GM18870 (cell line): ENCODE results near the gene FANCE.

Experiments
- ATAC-seq: cut with Tn5 transposase; IDR thresholded peaks from one replicate; pipeline ENCODE4 v1.9.1; 2021; ENCODE audit warnings: moderate library complexity; ENCODE audit not compliant: unreplicated experiment

The FANCE gene, protein sequence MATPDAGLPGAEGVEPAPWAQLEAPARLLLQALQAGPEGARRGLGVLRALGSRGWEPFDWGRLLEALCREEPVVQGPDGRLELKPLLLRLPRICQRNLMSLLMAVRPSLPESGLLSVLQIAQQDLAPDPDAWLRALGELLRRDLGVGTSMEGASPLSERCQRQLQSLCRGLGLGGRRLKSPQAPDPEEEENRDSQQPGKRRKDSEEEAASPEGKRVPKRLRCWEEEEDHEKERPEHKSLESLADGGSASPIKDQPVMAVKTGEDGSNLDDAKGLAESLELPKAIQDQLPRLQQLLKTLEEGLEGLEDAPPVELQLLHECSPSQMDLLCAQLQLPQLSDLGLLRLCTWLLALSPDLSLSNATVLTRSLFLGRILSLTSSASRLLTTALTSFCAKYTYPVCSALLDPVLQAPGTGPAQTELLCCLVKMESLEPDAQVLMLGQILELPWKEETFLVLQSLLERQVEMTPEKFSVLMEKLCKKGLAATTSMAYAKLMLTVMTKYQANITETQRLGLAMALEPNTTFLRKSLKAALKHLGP

DNA sequence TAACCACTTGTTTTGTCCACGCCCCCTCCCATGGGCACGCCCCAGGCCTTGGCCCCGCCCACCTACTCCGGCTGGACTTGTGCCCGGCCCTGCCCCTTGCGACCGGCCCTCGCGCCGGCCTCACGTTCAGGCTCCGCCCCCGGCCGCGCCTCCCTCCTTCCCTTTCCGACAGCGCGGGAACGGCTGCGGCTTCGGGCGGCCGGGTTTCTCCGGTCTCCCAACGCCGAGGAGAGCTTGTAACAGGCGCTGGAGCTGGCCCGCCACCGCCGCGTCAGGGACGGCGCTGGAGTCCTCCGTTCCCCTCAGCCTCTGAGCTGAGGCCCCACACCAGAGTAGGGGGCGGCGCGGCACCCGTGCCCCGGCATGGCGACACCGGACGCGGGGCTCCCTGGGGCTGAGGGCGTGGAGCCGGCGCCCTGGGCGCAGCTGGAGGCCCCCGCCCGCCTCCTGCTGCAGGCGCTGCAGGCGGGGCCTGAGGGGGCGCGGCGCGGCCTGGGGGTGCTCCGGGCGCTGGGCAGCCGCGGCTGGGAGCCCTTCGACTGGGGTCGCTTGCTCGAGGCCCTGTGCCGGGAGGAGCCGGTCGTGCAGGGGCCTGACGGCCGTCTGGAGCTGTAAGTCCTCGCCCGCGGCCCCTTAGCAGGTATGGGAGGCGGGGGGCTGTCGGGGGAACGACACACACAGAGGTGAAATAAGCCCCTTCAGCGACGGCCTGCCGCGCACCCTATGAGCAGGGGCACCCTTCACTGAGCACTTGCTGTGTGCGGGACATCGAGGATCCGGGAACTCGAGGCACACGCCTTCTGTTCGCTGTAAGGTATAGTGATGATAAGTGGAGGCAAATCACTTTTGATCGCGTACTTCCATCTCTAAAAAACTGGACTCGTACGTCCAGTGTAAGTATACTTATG lies at the start of gene FANCE:
FANCE (plus strand) TSS at position 156 of the 908 bp plus-strand sequence; CDS start at position 364, 208 bp downstream.
- peak; percentile 75 for ATAC-seq

DNA sequence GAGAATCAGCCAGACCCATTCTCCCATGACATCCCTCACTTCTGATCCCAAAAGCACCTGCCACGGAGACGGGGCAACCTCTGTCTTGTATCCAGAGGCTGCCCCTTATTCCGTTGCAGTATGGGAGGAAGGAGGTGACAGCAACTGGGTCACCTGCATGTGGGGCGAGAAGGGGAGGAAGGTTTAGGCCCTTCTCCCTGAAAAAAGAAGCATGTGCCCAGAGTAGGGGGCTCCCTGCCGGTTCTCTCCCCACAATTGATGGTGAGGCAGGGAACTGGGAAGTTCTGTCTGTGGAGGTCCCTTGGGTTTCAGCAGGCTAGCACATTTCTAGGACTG lies 49.3 kb upstream of the FANCE start:
- no peak for ATAC-seq

DNA sequence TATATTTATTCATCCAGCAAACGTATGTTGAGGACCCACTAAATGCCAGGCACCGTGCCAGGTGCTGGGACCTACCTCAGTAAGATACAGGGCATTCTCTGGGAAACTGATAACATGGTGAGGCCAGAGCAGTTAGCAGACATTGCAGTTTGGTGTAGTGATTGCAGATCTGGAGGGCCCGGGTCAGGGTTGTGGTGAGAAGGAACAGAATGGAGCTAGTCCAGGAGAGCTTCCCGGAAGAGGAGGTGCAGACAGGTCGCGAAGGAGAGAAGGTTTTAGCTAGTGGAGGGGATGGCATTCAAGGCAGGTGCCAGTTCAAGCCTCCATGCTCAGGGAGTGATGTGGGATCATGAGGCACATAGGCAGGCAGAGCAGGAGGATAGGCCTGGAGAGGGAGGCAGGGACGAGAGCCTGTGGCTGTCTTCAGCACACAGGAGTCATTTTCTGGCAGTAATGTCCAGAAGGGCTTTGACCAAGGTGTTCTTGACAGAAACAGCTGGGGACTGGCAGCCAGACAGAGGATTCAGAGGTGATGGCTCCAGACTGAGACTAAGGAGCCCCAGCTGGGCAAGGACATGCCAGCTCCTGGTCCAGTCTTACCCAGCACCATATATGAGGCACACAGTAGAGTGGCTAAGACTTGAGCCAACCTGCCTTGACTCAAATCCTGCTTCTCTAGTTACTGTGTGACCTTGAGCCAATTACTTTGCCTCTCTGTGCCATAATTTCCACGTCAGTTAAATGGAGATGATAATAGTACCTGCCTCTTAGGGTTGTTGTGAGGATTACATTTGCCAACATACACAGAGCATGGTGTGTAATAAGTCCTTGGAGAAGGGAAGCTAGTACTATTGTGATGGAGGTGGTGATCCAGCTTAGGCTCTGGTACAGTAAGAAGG lies 48.3 kb upstream of the FANCE start:
- no peak for ATAC-seq

DNA sequence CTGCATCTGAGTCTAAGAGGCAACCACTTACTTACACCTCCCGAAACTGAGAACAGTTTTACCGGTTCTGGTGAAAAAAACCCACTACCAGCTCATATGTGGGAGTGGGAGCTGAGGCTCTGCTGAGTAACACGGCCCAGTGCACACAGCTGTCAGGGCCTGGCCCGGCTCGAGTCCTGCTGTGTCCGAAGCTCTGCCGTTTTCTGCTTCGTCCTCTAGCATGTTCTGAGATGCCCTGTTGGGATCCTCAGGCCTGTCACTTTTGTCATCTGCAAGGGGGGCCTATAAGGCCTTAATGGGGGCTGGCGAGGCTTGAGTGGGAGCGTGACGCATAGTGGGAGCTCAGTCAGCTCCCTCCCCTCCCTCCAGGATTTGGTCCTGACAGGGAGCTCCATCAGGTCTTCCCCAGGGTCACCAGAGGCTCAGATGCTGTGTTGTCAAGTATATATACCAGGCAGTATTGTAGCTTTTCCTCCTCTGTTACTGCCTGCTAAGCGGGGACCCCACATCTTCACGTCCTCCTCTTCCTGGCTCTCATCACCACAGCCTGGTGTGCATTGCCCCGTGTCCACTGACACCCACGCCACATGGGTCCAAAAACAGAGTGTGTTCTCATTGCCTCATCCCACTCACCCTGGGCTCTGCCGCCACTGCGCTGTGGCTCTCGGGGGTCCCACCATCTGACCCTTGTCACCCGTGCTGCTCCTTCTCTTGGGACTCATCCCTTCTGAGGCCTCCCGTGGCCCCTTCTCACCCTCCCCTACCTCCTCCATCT lies 45.2 kb upstream of the FANCE start:
- no peak for ATAC-seq

DNA sequence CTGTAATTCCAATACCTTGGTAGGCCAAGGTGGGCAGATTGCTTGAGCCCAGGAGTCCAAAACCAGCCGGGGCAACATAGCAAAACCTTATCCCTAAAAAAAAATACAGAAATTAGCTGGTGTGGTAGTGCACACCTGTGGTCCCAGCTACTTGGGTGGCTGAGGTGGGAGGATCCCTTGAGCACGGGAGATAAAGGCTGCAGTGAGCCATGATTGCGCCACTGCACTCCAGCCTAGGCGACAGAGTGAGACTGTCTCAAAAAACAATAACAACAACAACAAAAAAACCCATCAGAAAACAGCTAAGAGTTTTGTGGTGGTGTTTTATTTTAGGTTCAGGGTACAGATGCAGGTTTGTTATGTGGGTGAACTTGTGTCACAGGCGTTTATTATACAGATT lies 42.9 kb upstream of the FANCE start:
- no peak for ATAC-seq

DNA sequence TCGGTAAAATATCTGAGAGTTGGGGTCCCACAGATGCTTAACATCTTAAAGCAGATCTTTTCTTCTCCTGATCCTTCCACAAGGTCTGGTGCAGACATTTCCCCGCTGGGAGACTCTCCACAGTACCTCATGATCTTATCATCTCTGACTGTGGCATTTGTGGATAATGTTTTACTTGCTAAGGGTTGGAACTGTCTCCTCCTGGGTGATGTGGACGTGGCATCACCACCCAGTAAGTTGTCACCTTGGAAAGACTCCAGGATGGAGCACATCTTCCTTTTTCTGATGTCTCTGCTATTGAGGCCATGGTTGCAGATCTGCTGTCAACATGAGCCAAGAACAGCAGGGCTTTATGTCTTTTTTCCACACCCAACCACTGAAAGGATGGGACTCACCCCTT lies 42.0 kb upstream of the FANCE start:
- no peak for ATAC-seq

DNA sequence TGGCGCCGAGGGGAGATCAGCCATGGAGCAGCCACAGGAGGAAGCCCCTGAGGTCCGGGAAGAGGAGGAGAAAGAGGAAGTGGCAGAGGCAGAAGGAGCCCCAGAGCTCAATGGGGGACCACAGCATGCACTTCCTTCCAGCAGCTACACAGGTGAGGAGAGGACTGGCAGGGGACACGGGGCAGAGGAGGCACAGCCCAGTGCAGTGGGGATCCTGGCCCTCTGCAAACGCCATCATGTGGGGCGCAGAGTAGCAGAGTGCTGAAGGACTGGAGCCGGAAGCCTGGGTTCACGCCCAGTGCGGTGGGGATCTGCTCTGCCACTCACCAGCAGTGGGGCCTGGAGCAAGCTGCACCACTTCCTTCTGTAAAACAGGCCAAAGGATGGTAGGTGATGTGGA lies 41.1 kb upstream of the FANCE start:
- ATAC-seq: no peak

DNA sequence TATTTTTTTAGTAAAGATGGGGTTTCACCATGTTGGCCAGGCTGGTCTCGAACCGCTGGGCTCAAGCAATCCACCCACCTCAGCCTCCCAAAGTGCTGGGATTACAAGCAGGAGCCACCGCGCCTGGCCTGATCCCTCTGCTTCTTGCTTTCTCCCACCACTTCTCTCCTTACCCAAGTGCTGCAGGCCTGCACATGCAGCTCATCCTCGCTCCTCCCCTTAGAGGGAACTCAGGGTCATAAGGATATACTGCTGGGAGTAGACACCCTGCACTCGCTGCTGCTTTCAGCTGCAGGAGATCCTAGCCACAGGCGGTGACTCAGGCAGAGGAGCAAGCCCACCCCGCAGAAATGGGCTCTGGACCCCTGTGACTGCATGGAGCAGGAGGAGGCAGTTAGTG lies 40.0 kb upstream of the FANCE start:
- no peak for ATAC-seq

DNA sequence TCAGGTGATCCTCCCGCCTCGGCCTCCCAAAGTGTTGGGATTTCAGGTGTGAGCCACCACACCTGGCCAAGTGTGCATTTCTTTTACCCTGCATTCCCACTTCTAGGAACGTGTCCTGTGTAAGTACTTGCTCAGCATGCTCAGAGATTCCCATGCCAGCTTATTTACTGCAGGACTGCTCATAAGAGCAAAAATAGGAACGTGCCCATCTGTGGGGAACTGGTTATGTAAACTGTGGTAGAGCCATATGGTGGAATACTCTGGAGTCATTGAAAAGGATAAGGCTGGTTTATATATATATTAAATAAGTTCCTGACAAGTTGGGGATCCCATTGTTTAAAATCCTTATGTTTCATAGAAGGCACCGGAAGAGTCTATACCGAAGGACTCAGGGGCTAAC lies 38.2 kb upstream of the FANCE start:
- ATAC-seq: no peak

DNA sequence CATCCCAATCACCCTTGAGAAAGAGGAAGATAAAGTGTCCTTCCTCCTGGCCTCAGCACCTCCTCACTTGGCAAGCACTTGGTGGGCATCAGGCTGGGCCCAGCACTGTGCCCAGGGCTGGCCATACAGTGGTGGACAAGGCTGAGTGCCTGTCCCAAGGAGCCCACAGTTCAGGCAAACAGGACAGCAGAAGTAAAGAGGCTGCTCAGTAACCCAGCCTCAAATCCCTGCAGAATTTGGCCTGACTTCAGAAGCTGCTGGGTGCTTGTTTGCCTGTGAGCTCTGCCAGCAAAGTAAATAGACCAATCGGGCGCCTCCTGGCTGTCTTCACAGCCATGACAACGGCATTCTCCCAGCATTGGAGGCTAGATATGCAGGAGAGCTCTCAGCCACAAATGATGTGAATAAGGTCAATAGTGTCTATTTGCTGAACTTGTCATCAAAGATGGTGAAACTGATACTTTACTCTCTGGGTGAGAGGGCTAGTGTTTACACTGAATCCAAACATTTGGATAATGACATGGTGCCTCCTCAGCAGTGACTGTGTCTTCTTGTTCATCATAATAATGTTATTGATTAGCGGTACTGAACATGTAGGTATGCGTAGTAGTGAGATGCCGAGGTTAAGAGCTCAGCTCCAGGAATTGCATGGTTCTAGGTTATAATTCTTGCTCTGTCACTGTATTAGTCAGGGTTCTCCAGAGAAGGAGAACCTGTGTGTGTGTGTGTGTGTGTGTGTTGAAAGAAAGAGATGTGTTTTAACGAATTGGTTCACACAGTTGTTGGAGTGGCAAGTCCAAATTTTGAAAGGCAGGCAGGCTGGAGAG lies 36.9 kb upstream of the FANCE start:
- no peak for ATAC-seq

DNA sequence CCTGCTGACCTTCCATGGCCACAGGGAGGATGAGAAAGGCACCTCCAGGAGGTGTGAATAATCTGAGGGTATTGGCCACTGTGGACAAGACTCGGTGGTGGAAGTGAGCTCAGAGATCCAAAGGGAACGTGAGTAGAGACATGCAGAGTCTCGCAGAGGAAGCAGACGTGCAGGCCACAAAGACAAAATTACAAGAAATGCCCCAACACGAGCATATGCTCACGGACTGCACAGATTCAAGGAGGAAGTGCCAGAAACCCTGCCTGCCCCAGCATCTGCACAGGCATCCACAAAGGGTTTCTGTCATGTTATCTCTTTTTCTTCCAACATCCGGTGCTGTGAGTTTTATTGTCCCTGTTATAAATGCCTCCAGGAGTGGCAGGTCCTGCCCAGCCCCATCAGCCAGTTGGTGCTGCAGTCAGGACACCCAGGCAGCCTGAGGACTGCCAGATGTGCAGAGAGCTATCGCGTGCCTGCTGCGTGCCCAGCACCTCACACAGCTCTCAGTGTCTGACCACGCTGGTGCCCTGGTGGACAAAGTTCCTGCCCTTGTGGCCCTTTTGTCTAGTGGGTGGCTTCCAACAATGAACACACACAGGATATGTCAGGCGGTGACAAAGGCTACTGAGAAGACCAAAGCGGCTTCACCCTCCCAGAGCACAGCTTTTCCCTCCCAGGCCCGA lies 34.0 kb upstream of the FANCE start:
- no peak for ATAC-seq

DNA sequence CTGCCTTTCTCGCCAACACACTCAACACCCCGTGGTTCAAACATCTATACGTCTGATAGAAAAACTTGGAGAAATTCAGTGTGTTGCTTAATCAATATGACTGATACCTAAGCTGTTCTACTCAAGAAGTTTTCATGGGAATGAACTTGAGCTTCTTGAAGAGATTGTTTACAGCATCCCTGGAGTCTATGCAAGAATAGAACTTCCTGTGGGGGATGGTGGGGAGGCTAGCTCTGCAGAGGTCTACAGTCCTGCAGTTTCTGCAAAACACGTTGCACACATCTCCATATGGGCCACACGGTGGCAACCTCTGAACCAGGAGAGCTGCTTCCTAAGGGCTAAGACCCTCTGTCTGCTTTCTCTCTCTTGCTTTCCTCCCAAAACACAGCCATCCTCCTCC lies 32.7 kb upstream of the FANCE start:
- no peak for ATAC-seq

DNA sequence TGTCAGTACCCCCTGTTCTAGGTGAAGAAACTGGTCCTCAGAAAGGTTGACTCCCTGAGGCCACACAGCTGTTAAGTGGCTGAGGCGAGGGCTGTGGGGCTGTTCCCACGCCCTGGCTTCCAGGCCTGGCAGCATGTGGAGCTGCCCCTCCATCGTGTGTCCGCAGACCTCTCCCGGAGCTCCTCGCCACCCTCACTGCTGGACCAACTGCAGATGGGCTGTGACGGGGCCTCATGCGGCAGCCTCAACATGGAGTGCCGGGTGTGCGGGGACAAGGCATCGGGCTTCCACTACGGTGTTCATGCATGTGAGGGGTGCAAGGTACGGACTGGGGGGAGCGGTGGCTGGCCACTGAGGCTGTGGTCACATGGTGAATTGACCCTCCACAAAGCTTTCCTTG lies 32.2 kb upstream of the FANCE start:
- ATAC-seq: no peak

DNA sequence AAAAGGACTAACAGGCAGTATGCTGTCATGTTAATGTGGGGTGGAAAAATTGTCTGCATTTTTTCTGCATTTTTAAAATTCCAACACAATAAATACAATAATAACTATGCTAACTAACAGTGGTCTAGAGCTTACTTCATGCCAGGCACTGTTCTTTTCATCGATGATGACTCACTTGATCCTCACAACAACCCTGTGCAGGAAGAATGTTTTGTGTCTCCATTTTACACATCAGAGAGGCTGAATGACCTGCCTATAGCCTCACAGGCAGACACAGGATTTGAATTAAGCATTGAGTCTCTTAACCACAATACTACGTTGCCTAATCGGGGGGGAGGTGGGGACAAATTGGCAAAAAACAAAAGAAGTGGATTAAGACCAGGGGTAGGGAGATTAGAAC lies 26.9 kb upstream of the FANCE start:
- ATAC-seq: no peak

DNA sequence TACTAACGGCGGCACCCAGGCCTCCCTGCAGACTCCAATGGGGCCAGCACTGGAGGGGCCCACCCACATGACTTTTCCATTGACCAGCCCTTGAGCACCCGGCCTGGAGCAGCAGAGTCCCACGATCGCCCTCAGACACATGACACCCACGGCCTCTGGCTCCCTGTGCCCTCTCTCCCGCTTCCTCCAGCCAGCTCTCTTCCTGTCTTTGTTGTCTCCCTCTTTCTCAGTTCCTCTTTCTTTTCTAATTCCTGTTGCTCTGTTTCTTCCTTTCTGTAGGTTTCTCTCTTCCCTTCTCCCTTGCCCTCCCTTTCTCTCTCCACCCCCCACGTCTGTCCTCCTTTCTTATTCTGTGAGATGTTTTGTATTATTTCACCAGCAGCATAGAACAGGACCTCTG lies 26.1 kb upstream of the FANCE start:
- no peak for ATAC-seq

DNA sequence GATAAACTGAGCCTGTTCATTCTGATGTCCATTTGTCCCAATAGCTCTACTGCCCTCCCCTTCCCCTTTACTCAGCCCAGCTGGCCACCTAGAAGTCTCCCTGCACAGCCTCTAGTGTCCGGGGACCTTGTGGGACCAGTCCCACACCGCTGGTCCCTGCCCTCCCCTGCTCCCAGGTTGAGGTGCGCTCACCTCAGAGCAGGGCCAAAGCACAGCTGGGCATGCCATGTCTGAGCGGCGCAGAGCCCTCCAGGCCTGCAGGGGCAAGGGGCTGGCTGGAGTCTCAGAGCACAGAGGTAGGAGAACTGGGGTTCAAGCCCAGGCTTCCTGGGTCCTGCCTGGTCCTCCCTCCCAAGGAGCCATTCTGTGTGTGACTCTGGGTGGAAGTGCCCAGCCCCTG lies 24.7 kb upstream of the FANCE start:
- ATAC-seq: no peak

DNA sequence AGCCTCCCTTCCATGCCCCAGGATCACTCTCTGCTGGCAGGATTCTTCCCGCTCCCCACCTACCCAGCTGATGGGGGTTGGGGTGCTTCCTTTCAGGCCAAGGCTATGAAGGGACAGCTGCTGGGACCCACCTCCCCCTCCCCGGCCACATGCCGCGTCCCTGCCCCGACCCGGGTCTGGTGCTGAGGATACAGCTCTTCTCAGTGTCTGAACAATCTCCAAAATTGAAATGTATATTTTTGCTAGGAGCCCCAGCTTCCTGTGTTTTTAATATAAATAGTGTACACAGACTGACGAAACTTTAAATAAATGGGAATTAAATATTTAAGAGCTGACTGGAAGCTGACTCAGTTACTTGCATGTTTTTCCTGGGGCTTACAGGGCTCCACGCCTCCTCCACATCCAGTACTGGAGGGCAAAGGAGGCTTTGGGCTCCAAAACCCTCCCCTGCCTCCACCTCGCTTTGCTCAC lies 24.3 kb upstream of the FANCE start:
- no peak for ATAC-seq

DNA sequence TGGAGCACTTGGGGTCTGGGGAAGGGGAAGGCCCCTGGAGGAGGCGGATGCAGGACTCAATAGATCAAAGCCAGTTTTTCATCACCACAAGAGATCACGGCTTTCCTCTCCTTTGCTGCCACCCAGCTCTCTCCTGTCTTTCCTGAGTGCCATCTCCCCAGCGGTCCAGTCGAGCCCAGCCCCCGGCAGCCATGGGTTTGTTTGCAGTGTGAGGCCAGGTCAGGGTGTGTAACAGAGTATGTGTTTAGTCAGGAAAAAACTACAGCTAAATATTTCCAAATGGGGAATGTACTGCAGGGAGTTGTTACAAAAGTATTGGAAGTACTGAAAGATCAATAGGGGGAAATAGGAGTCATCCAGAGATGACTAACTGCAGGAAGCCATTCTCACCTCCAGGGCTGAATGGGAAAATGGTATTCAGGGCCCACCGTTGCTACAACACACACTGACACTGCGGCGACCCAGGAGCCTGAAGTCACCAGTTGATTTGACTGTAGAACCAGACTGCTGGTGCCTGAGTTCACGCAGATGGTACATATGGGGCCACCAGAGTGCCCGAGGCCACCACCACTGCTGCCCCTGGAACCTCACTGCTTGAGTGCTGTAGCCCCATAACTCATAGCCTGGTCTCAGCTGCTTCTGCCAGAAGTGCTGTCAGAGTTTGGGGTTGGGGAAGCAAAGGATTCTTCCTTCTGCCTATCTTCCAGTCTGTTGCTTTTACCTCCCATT lies 23.6 kb upstream of the FANCE start:
- ATAC-seq: no peak
